Dedifferentiated amniotic fluid mesenchymal stem cell (primary cell): ENCODE measurements around the gene BEST3.

Source experiments
- DNase-seq: peaks from one replicate; pipeline ENCODE4 v3.0.0-alpha.2; 2016; ENCODE audit errors: extremely low spot score

Gene BEST3

GRCh38 chr12:69698769-69699540, at the start of gene BEST3:
Gene BEST3 (minus strand): TSS chr12:69699303. CDS start chr12:69697798, 1,505 bp downstream.
- no peak for DNase-seq

GRCh38 chr12:69744109-69744508, 45.0 kb upstream of the BEST3 start:
- no peak for DNase-seq

GRCh38 chr12:69739287-69740191, 40.4 kb upstream of the BEST3 start:
- DNase-seq = no peak

- DNase-seq = peak; percentile 42
These were observed 39.5 kb upstream of the BEST3 start, which contains the start of gene RAB3IP for GRCh38 chr12:69738351-69739286. Gene RAB3IP (plus strand): TSS chr12:69738860. CDS start chr12:69755409, 16,549 bp downstream.

GRCh38 chr12:69733638-69734037, 34.5 kb upstream of the BEST3 start:
- no peak for DNase-seq

GRCh38 chr12:69732088-69732487, 33.0 kb upstream of the BEST3 start:
- no peak for DNase-seq

GRCh38 chr12:69726922-69727321, 27.8 kb upstream of the BEST3 start:
- DNase-seq = no peak

- no peak for DNase-seq
These were observed 21.6 kb upstream of the BEST3 start for GRCh38 chr12:69720750-69721149.

GRCh38 chr12:69719336-69720316, 20.5 kb upstream of the BEST3 start:
- DNase-seq = no peak

GRCh38 chr12:69714542-69714941, 15.4 kb upstream of the BEST3 start:
- DNase-seq = no peak

GRCh38 chr12:69712826-69713225, 13.7 kb upstream of the BEST3 start:
- DNase-seq = no peak

GRCh38 chr12:69708649-69709048, 9.5 kb upstream of the BEST3 start:
- DNase-seq = no peak

GRCh38 chr12:69704357-69704756, 5.3 kb upstream of the BEST3 start:
- DNase-seq = no peak

GRCh38 chr12:69703146-69703642, 4.1 kb upstream of the BEST3 start:
- no peak for DNase-seq

- DNase-seq = no peak
These were observed 2.7 kb upstream of the BEST3 start for GRCh38 chr12:69701826-69702225.

GRCh38 chr12:69698054-69698453, 1.0 kb downstream of the BEST3 start:
- DNase-seq = no peak

GRCh38 chr12:69694123-69694522, 5.0 kb downstream of the BEST3 start:
- no peak for DNase-seq

- DNase-seq = no peak
These were observed 9.5 kb downstream of the BEST3 start for GRCh38 chr12:69689638-69690037.

GRCh38 chr12:69688471-69689427, 10.4 kb downstream of the BEST3 start:
- peak; percentile 69 for DNase-seq
